ENCODE measurements around the gene COPS7A. TPM values are rescaled to one million over a fixed set of nuclear protein-coding genes. Genes with fewer than 3 reads are reported as not detected.
"Not testable (repeated sequence)": the region's sequence is repeated elsewhere in the genome, so short reads cannot be mapped to it uniquely, and the experiment has no call there.

Gene COPS7A
- total RNA-seq, 4 donors from 2014 or later, result 51.9 to 71.8 (median 63.0) TPM

DNA sequence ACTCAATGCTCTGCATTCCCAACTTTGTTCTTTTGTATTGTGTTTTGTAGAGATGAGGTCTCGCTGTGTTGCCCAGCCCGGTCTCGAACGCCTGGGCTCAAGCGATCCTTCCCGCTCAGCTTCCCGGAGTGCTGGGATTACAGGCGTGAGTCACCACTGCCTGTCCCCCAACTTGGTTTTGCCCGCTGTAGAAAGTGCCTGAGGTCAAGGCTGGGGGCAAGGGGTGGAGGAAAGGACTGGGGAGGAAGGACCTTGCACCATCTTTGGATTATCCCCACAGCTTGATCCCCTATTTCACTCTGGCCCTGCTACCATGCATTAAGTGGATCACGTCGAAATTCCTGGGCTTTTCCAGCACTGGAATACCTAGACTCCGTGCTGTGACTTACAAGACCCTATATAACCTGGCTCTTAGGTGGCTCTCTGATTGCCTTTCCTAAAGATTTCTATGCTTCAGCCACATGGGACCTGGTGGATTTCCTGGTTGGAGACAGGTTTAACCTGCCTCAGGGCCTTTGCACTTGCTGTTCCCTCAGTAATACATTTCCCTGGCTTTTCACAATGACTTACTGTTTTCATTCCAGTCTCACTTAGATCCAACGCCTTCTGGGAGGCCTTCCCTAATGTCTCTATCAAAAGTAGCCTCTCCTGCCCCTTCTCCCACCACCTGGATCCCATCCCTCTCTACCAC, 22.6 kb upstream of the COPS7A start:
- H3K27me3 ChIP-seq, result peaks cover 4 to 99% (median 46%) of the 10 kb centered on the region in 4 donors
- no peaks in the 10 kb centered on the region for H3K36me3 ChIP-seq
- peak overlapping the region; percentile 52 to 78 (median 56) for H3K4me3 ChIP-seq
- H3K27ac ChIP-seq (replicated peaks in 1 of 4), result no peak overlapping the region
- 74% methylated on average over 4 of the region's 13 CpGs for WGBS
- no peak for DNase-seq (ENCODE audit: extremely low spot score)
- H3K9me3 ChIP-seq, result no peaks in the 10 kb centered on the region
- TF ChIP-seq, protein P1, sequence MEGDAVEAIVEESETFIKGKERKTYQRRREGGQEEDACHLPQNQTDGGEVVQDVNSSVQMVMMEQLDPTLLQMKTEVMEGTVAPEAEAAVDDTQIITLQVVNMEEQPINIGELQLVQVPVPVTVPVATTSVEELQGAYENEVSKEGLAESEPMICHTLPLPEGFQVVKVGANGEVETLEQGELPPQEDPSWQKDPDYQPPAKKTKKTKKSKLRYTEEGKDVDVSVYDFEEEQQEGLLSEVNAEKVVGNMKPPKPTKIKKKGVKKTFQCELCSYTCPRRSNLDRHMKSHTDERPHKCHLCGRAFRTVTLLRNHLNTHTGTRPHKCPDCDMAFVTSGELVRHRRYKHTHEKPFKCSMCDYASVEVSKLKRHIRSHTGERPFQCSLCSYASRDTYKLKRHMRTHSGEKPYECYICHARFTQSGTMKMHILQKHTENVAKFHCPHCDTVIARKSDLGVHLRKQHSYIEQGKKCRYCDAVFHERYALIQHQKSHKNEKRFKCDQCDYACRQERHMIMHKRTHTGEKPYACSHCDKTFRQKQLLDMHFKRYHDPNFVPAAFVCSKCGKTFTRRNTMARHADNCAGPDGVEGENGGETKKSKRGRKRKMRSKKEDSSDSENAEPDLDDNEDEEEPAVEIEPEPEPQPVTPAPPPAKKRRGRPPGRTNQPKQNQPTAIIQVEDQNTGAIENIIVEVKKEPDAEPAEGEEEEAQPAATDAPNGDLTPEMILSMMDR (IDR thresholded peaks at IDR 0.05), result no peak
- no peak for TF ChIP-seq POLR2AphosphoS5 (IDR thresholded peaks at IDR 0.05)
- TF ChIP-seq EP300 (IDR thresholded peaks at IDR 0.05), result no peak
- TF ChIP-seq POLR2A (IDR thresholded peaks at IDR 0.05; ENCODE audit: low read depth), result no peak
- peaks cover 13 to 21% (median 18%) of the 10 kb centered on the region in 4 donors for H3K4me1 ChIP-seq
- intact Hi-C loops (cut with DNase I), result no loop called here

DNA sequence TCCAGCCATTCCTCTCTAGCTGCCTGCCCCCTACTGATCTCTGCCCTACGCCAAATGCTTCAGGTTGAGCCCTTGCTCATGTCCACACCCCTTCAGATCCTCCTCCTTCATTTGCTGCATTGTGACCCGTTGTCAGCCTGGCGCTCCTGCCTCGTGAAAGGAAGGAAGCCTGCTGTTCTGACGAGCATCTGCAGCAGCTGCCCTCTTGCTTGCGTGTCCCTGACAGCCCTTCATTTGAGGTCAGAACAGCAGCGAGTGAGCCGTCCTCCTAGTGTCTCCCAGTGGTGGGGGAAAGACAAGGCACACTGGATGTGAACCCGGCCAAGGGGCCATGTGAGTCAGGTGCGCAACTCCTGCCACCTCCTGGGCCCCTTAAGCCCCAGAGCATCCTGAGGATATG, 20.2 kb upstream of the COPS7A start:
- WGBS, result 21% methylated on average over 9 of the region's 10 CpGs
- no peak overlapping the region for H3K4me3 ChIP-seq
- intact Hi-C loops (cut with DNase I), result no loop called here
- H3K27me3 ChIP-seq, result peaks cover 4 to 97% (median 39%) of the 10 kb centered on the region in 4 donors
- H3K9me3 ChIP-seq, result no peaks in the 10 kb centered on the region
- TF ChIP-seq EP300 (IDR thresholded peaks at IDR 0.05) (no peak), POLR2A (IDR thresholded peaks at IDR 0.05; ENCODE audit: low read depth) (no peak)
- TF ChIP-seq, protein P1 (IDR thresholded peaks at IDR 0.05), result no peak
- DNase-seq (ENCODE audit: extremely low spot score), result no peak
- peaks cover 13 to 21% (median 18%) of the 10 kb centered on the region in 4 donors for H3K4me1 ChIP-seq
- H3K27ac ChIP-seq (replicated peaks in 1 of 4), result no peak overlapping the region
- no peaks in the 10 kb centered on the region for H3K36me3 ChIP-seq

DNA sequence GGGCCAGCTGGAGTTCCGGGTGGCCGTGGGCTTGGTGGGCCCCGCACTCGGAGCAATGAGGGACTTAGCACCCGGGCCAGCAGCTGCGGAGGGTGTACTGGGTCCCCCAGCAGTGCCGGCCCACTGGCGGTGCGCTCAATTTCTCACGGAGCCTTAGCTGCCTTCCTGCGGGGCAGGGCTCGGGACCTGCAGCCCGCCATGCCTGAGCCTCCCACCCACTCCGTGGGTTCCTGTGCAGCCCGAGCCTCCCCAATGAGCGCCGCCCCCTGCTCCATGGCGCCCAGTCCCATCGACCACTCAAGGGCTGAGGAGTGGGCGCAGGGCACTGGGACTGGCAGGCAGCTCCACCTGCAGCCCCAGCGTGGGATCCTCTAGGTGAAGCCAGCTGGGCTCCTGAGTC, 15.5 kb upstream of the COPS7A start:
- H3K9me3 ChIP-seq; H3K4me1 ChIP-seq; intact Hi-C loops (cut with DNase I); H3K27ac ChIP-seq (replicated peaks in 1 of 4); H3K36me3 ChIP-seq; H3K4me3 ChIP-seq; DNase-seq (ENCODE audit: extremely low spot score): not testable (repeated sequence)
- WGBS, result 82% methylated on average over 14 of the region's 21 CpGs
- H3K27me3 ChIP-seq, result peaks cover 0 to 80% (median 8%) of the 10 kb centered on the region in 4 donors

DNA sequence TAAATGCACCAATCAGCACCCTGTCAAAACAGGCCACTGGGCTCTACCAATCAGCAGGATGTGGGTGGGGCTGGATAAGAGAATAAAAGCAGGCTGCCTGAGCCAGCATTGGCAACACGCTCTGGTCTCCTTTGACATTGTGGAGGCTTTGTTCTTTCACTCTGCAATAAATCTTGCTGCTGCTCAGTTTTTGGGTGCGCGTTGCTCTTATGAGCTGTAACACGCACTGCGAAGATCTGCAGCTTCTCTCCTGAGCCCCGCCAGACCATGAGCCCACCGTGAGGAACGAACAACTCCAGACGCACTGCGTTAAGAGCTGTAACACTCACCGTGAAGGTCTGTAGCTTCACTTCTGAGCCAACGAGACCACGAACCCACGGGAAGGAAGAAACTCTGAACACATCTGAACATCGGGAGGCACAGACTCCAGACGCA, 14.9 kb upstream of the COPS7A start:
- Histone ChIP-seq H3K4me1 (no peaks in the 10 kb centered on the region), H3K27me3 (peaks cover 0 to 79% (median 5%) of the 10 kb centered on the region in 4 donors), H3K36me3 (no peaks in the 10 kb centered on the region), H3K9me3 (no peaks in the 10 kb centered on the region), H3K4me3 (no peak overlapping the region), H3K27ac (replicated peaks in 1 of 4) (no peak overlapping the region)
- TF ChIP-seq POLR2AphosphoS5 (IDR thresholded peaks at IDR 0.05) (no peak), POLR2A (IDR thresholded peaks at IDR 0.05; ENCODE audit: low read depth) (no peak), EP300 (IDR thresholded peaks at IDR 0.05) (no peak)
- TF ChIP-seq, protein P1 (IDR thresholded peaks at IDR 0.05), result no peak
- intact Hi-C loops (cut with DNase I), result no loop called here
- DNase-seq (ENCODE audit: extremely low spot score), result no peak
- 87% methylated on average over 15 of the region's 16 CpGs for WGBS

DNA sequence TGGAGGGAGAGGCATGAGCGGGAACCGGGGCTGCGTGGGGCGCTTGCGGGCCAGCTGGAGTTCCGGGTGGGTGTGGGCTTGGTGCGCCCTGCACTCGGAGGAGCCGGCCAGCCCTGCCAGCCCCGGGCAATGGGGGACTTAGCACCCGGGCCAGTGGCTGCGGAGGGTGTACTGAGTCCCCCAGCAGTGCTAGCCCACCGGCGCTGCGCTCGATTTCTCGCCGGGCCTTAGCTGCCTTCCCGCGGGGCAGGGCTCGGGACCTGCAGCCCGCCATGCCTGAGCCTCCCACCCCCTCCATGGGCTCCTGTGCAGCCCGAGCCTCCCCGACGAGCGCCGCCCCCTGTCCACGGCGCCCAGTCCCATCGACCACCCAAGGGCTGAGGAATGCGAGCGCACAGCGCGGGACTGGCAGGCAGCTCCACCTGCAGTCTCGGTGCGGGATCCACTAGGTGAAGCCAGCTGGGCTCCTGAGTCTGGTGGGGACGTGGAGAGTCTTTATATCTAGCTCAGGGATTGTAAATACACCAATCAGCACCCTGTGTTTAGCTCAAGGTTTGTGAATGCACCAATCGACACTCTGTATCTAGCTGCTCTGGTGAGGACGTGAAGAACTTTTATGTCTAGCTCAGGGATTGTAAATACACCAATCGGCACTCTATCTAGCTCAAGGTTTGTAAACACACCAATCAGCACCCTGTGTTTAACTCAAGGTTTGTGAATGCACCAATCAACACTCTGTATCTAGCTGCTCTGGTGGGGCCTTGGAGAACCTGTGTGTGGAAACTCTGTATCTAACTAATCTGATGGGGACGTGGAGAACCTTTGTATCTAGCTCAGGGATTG, 7.6 kb upstream of the COPS7A start:
- peaks cover 0 to 46% (median 0%) of the 10 kb centered on the region in 4 donors for H3K27me3 ChIP-seq
- intact Hi-C loops (cut with DNase I); H3K4me3 ChIP-seq; H3K27ac ChIP-seq (replicated peaks in 1 of 4); H3K4me1 ChIP-seq; H3K9me3 ChIP-seq; DNase-seq (ENCODE audit: extremely low spot score); H3K36me3 ChIP-seq: not testable (repeated sequence)
- WGBS, result 90% methylated on average over 9 of the region's 41 CpGs
